K562 (cell line): Measurements from ENCODE around the gene SFXN5. TPM values are rescaled to one million over a fixed set of nuclear protein-coding genes. Genes with fewer than 3 reads are reported as not detected.
A peak's percentile ranks its signal among the peaks of the same experiment; 100 is the strongest.

Source experiments
- AFF4 ChIP-seq: sonication (generic); formaldehyde crosslinking; IDR thresholded peaks from 2 replicates; pipeline ENCODE4 v1.8.0; 2023; ENCODE audit warnings: mild to moderate bottlenecking, missing genetic modification reagents
- ARID1B ChIP-seq: fragments of 450-650 bp; IDR thresholded peaks from 2 replicates; pipeline ENCODE4 v1.6.1; 2016; ENCODE audit warnings: antibody characterized with exemption, mild to moderate bottlenecking, inconsistent platforms
- BHLHE40 ChIP-seq: IDR thresholded peaks from 2 replicates; pipeline ENCODE4 v1.6.1; 2011; ENCODE audit warnings: low read length, improper control_type of control experiment
- CBX1 ChIP-seq: sonication (generic); IDR thresholded peaks from 2 replicates; pipeline ENCODE4 v1.6.1; 2016; ENCODE audit warnings: antibody characterized with exemption, low read depth, mild to moderate bottlenecking
- FOS ChIP-seq: IDR thresholded peaks from 3 replicates; pipeline ENCODE4 v1.6.1; 2011; ENCODE audit not compliant: insufficient read length; ENCODE audit errors: extremely low read depth
- ILK ChIP-seq: fragments of 450-650 bp; IDR thresholded peaks from 2 replicates; pipeline ENCODE4 v1.6.1; 2016; ENCODE audit warnings: missing genetic modification characterization, low read depth, mild to moderate bottlenecking, missing compliant biosample characterization, moderate library complexity, borderline replicate concordance
- POLR2G ChIP-seq: fragments of 200-400 bp; formaldehyde crosslinking; IDR thresholded peaks from 2 replicates; pipeline ENCODE4 v1.6.1; 2017; ENCODE audit warnings: low read depth, mild to moderate bottlenecking, antibody characterized with exemption, low read length, moderate library complexity
- TAL1 ChIP-seq: fragments of 450-650 bp; IDR thresholded peaks from 2 replicates; pipeline ENCODE4 v1.6.1; 2016; ENCODE audit warnings: mild to moderate bottlenecking
- TGIF2 ChIP-seq: sonication (generic); formaldehyde crosslinking; IDR thresholded peaks from 2 replicates; pipeline ENCODE4 v1.8.1; 2022; ENCODE audit warnings: mild to moderate bottlenecking, missing genetic modification reagents, moderate library complexity
- ZNF584 ChIP-seq: fragments of 200-800 bp; sonication (Bioruptor generic); IDR thresholded peaks from 2 replicates; pipeline ENCODE4 v1.6.1; 2016; ENCODE audit warnings: low read depth, mild to moderate bottlenecking, missing genetic modification characterization, missing compliant biosample characterization
- ZNF780A ChIP-seq: fragments of 250-450 bp; sonication (Bioruptor Pico); IDR thresholded peaks from 2 replicates; pipeline ENCODE4 v1.5.0; 2021; ENCODE audit warnings: mild to moderate bottlenecking
- polyA plus RNA-seq, 8 experiments: library from polyadenylated mRNA; depleted of rRNA in 4 of 8; stranded (reverse) in 5 of 8; unstranded in 3 of 8; fragments of >200 nt; fragmentation: Nextera tagmentation in 2 of 8; fragmentation: Illumina TruSeq in 1 of 8; extraction: Ambion mirVana in 2 of 8; extraction: Trizol in 1 of 8; gene quantifications; 2 replicates each; pipeline versions ENCODE4 v1.2.1 to v1.2.3, GENCODE V29; 2011 to 2014; ENCODE audit warnings: inconsistent platforms in 1 of 8, missing spikeins in 1 of 8
- total RNA-seq, 7 experiments: library from RNA; depleted of rRNA in 6 of 7; stranded (reverse); fragments of >200 nt in 6 of 7; fragmentation: Illumina TruSeq in 2 of 7; extraction: Trizol in 2 of 7; gene quantifications; 2 replicates each; pipeline versions ENCODE4 v1.2.1 to v1.2.3, GENCODE V29; 2011 to 2021; ENCODE audit warnings: low replicate concordance in 1 of 7
- TF ChIP-seq, protein P1 (sequence below), 2 experiments: fragments of 450-650 bp; IDR thresholded peaks; 2 replicates each; pipeline ENCODE4 v1.6.1; 2018; ENCODE audit warnings: mild to moderate bottlenecking in 2 of 2, low read depth in 1 of 2; ENCODE audit not compliant: partially characterized antibody in 2 of 2
- TF ChIP-seq, protein P2 (sequence below), 3 experiments: IDR thresholded peaks in 2 of 3; conservative IDR thresholded peaks in 1 of 3; 2 replicates each; pipeline ENCODE4 v1.5.1; 2011 to 2012; ENCODE audit warnings: low read length in 3 of 3, mild to moderate bottlenecking in 3 of 3, control low read depth in 2 of 3, improper control_type of control experiment in 1 of 3, inconsistent platforms in 1 of 3, low read depth in 1 of 3, mixed read lengths in 1 of 3, moderate library complexity in 1 of 3; ENCODE audit not compliant: insufficient read depth in 2 of 3
- TF ChIP-seq, protein P3 (sequence below): fragments of 250-450 bp; sonication (Bioruptor Pico); IDR thresholded peaks from 2 replicates; pipeline ENCODE4 v1.8.0; 2021; ENCODE audit warnings: mild to moderate bottlenecking, moderate library complexity

Gene SFXN5
- total and polyA plus RNA-seq, 9 of the 15 experiments (the other 6 are each of a cell fraction or from before 2014, with no cell fraction given) = 8.3 to 22.6 (median 16.0) TPM

GRCh38 chr2:73070643-73071359, 711 bp downstream of the SFXN5 start (continued):
- TF ChIP-seq, protein P1, sequence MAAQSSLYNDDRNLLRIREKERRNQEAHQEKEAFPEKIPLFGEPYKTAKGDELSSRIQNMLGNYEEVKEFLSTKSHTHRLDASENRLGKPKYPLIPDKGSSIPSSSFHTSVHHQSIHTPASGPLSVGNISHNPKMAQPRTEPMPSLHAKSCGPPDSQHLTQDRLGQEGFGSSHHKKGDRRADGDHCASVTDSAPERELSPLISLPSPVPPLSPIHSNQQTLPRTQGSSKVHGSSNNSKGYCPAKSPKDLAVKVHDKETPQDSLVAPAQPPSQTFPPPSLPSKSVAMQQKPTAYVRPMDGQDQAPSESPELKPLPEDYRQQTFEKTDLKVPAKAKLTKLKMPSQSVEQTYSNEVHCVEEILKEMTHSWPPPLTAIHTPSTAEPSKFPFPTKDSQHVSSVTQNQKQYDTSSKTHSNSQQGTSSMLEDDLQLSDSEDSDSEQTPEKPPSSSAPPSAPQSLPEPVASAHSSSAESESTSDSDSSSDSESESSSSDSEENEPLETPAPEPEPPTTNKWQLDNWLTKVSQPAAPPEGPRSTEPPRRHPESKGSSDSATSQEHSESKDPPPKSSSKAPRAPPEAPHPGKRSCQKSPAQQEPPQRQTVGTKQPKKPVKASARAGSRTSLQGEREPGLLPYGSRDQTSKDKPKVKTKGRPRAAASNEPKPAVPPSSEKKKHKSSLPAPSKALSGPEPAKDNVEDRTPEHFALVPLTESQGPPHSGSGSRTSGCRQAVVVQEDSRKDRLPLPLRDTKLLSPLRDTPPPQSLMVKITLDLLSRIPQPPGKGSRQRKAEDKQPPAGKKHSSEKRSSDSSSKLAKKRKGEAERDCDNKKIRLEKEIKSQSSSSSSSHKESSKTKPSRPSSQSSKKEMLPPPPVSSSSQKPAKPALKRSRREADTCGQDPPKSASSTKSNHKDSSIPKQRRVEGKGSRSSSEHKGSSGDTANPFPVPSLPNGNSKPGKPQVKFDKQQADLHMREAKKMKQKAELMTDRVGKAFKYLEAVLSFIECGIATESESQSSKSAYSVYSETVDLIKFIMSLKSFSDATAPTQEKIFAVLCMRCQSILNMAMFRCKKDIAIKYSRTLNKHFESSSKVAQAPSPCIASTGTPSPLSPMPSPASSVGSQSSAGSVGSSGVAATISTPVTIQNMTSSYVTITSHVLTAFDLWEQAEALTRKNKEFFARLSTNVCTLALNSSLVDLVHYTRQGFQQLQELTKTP (IDR thresholded peaks at IDR 0.05; ENCODE audit: low read depth in 1 of 2, partially characterized antibody in 2 of 2) = no peak
- TF ChIP-seq POLR2G = no peak; the same call in 1 of the 2 replicates
- TF ChIP-seq CBX1 = peak; percentile 73; the same call in 1 of the 2 replicates
- TF ChIP-seq ZNF780A (CRISPR knock-in tag) = no peak
- TF ChIP-seq AFF4 (CRISPR knock-in tag) = peak; percentile 64; the same call in 1 of the 2 replicates
- no peak for TF ChIP-seq FOS
- no peak for TF ChIP-seq ILK (tag)
- TF ChIP-seq ZNF584 (CRISPR knock-in tag) = no peak
- 0 out of 2 replicates have a peak, but pooled peaks have one; percentile 52 for TF ChIP-seq TGIF2 (CRISPR knock-in tag)
- TF ChIP-seq, protein P2, sequence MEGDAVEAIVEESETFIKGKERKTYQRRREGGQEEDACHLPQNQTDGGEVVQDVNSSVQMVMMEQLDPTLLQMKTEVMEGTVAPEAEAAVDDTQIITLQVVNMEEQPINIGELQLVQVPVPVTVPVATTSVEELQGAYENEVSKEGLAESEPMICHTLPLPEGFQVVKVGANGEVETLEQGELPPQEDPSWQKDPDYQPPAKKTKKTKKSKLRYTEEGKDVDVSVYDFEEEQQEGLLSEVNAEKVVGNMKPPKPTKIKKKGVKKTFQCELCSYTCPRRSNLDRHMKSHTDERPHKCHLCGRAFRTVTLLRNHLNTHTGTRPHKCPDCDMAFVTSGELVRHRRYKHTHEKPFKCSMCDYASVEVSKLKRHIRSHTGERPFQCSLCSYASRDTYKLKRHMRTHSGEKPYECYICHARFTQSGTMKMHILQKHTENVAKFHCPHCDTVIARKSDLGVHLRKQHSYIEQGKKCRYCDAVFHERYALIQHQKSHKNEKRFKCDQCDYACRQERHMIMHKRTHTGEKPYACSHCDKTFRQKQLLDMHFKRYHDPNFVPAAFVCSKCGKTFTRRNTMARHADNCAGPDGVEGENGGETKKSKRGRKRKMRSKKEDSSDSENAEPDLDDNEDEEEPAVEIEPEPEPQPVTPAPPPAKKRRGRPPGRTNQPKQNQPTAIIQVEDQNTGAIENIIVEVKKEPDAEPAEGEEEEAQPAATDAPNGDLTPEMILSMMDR (IDR thresholded peaks at IDR 0.05 in 2 of 3, conservative IDR thresholded peaks at IDR 0.05 in 1 of 3; ENCODE audit: insufficient read depth in 2 of 3, low read depth in 1 of 3, low read length in 3 of 3) = no peak
- 0 out of 2 replicates have a peak, but pooled peaks have one; percentile 41 for TF ChIP-seq ARID1B
- no peak for TF ChIP-seq BHLHE40
- no peak for TF ChIP-seq TAL1
- TF ChIP-seq, protein P3, sequence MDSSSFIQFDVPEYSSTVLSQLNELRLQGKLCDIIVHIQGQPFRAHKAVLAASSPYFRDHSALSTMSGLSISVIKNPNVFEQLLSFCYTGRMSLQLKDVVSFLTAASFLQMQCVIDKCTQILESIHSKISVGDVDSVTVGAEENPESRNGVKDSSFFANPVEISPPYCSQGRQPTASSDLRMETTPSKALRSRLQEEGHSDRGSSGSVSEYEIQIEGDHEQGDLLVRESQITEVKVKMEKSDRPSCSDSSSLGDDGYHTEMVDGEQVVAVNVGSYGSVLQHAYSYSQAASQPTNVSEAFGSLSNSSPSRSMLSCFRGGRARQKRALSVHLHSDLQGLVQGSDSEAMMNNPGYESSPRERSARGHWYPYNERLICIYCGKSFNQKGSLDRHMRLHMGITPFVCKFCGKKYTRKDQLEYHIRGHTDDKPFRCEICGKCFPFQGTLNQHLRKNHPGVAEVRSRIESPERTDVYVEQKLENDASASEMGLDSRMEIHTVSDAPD (CRISPR knock-in tag) = no peak
